Measurements from ENCODE around the gene LONRF3. TPM values are rescaled to one million over a fixed set of nuclear protein-coding genes. Genes with fewer than 3 reads are reported as not detected.
"Not testable (repeated sequence)": the region's sequence is repeated elsewhere in the genome, so short reads cannot be mapped to it uniquely, and the experiment has no call there.

Gene LONRF3
- polyA plus RNA-seq, 1 donor (not counting 4 experiments of a cell fraction or from before 2014, with no cell fraction given): not detected

GRCh38 chrX:119017077-119017476 lies 42.7 kb downstream of the LONRF3 start:
- Histone ChIP-seq H3K9me1 (ENCODE audit: control insufficient read depth, extremely low read depth, insufficient read depth, low read length) (no peaks in the 10 kb centered on the region), H3K79me2 (ENCODE audit: control insufficient read depth, insufficient read depth, low read length) (no peaks in the 10 kb centered on the region), H3K4me3 (ENCODE audit: control insufficient read depth in 2 of 3, extremely low read depth in 1 of 3, insufficient read depth in 2 of 3, low read depth in 1 of 3, low read length in 3 of 3) (no peak overlapping the region), H3K27me3 (ENCODE audit: control insufficient read depth, extremely low read depth, insufficient read depth, low read length) (no peaks in the 10 kb centered on the region), H2AFZ (ENCODE audit: control insufficient read depth, low read length) (no peak overlapping the region), H4K20me1 (ENCODE audit: control insufficient read depth, extremely low read depth, insufficient read depth, low read length) (no peaks in the 10 kb centered on the region), H3K27ac (ENCODE audit: control insufficient read depth, insufficient read depth, low read length) (no peak overlapping the region), H3K36me3 (ENCODE audit: control insufficient read depth in 2 of 2, extremely low read depth in 1 of 2, insufficient read depth in 2 of 2, low read length in 2 of 2) (no peaks in the 10 kb centered on the region), H3K4me1 (ENCODE audit: control insufficient read depth, extremely low read depth, insufficient read depth, low read length) (peaks cover 9% of the 10 kb centered on the region), H3K4me2 (ENCODE audit: control insufficient read depth, extremely low read depth, insufficient read depth, low read depth, low read length) (no peak overlapping the region), H3K9me3 (ENCODE audit: control insufficient read depth, low read depth, low read length) (peaks cover 2% of the 10 kb centered on the region), H3K9ac (ENCODE audit: control insufficient read depth, extremely low read depth, insufficient read depth, low read length) (no peak overlapping the region)
- no peak for TF ChIP-seq EZH2 (IDR thresholded peaks at IDR 0.05; ENCODE audit: low read length)
- TF ChIP-seq, protein P1, sequence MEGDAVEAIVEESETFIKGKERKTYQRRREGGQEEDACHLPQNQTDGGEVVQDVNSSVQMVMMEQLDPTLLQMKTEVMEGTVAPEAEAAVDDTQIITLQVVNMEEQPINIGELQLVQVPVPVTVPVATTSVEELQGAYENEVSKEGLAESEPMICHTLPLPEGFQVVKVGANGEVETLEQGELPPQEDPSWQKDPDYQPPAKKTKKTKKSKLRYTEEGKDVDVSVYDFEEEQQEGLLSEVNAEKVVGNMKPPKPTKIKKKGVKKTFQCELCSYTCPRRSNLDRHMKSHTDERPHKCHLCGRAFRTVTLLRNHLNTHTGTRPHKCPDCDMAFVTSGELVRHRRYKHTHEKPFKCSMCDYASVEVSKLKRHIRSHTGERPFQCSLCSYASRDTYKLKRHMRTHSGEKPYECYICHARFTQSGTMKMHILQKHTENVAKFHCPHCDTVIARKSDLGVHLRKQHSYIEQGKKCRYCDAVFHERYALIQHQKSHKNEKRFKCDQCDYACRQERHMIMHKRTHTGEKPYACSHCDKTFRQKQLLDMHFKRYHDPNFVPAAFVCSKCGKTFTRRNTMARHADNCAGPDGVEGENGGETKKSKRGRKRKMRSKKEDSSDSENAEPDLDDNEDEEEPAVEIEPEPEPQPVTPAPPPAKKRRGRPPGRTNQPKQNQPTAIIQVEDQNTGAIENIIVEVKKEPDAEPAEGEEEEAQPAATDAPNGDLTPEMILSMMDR (optimal IDR thresholded peaks at IDR 0.05 in 1 of 3, IDR thresholded peaks at IDR 0.05 in 1 of 3, conservative IDR thresholded peaks at IDR 0.05 in 1 of 3; ENCODE audit: extremely low read depth in 1 of 3, insufficient read depth in 2 of 3, low read length in 3 of 3): no peak
- DNase-seq (ENCODE audit: low read depth, low spot score) (no peak), FAIRE-seq (no peak)
- dilution Hi-C loops (cut with MboI; ENCODE audit: extremely low pct_ligation_motif_present, low sequenced_read_pairs): no loop called here

- Histone ChIP-seq H3K4me2 (ENCODE audit: control insufficient read depth, extremely low read depth, insufficient read depth, low read depth, low read length) (no peak overlapping the region), H3K27me3 (ENCODE audit: control insufficient read depth, extremely low read depth, insufficient read depth, low read length) (no peaks in the 10 kb centered on the region), H3K9me3 (ENCODE audit: control insufficient read depth, low read depth, low read length) (no peaks in the 10 kb centered on the region), H3K27ac (ENCODE audit: control insufficient read depth, insufficient read depth, low read length) (no peak overlapping the region), H3K36me3 (ENCODE audit: control insufficient read depth in 2 of 2, extremely low read depth in 1 of 2, insufficient read depth in 2 of 2, low read length in 2 of 2) (no peaks in the 10 kb centered on the region), H4K20me1 (ENCODE audit: control insufficient read depth, extremely low read depth, insufficient read depth, low read length) (no peaks in the 10 kb centered on the region), H3K4me1 (ENCODE audit: control insufficient read depth, extremely low read depth, insufficient read depth, low read length) (no peaks in the 10 kb centered on the region), H3K79me2 (ENCODE audit: control insufficient read depth, insufficient read depth, low read length) (no peaks in the 10 kb centered on the region), H2AFZ (ENCODE audit: control insufficient read depth, low read length) (no peak overlapping the region), H3K9me1 (ENCODE audit: control insufficient read depth, extremely low read depth, insufficient read depth, low read length) (no peaks in the 10 kb centered on the region), H3K4me3 (ENCODE audit: control insufficient read depth in 2 of 3, extremely low read depth in 1 of 3, insufficient read depth in 2 of 3, low read depth in 1 of 3, low read length in 3 of 3) (no peak overlapping the region), H3K9ac (ENCODE audit: control insufficient read depth, extremely low read depth, insufficient read depth, low read length) (no peak overlapping the region)
- no peak for DNase-seq (ENCODE audit: low read depth, low spot score)
- dilution Hi-C loops (cut with MboI; ENCODE audit: extremely low pct_ligation_motif_present, low sequenced_read_pairs): no loop called here
- TF ChIP-seq, protein P1 (optimal IDR thresholded peaks at IDR 0.05 in 1 of 3, IDR thresholded peaks at IDR 0.05 in 1 of 3, conservative IDR thresholded peaks at IDR 0.05 in 1 of 3; ENCODE audit: extremely low read depth in 1 of 3, insufficient read depth in 2 of 3, low read length in 3 of 3): no peak
- TF ChIP-seq EZH2 (IDR thresholded peaks at IDR 0.05; ENCODE audit: low read length): no peak
- FAIRE-seq: no peak
These were observed 51.5 kb downstream of the LONRF3 start for GRCh38 chrX:119025900-119026299.

- H3K9ac ChIP-seq (ENCODE audit: control insufficient read depth, extremely low read depth, insufficient read depth, low read length); H3K27me3 ChIP-seq (ENCODE audit: control insufficient read depth, extremely low read depth, insufficient read depth, low read length); FAIRE-seq; DNase-seq (ENCODE audit: low read depth, low spot score); H3K4me1 ChIP-seq (ENCODE audit: control insufficient read depth, extremely low read depth, insufficient read depth, low read length); H2AFZ ChIP-seq (ENCODE audit: control insufficient read depth, low read length); H3K79me2 ChIP-seq (ENCODE audit: control insufficient read depth, insufficient read depth, low read length); H3K27ac ChIP-seq (ENCODE audit: control insufficient read depth, insufficient read depth, low read length); H3K9me1 ChIP-seq (ENCODE audit: control insufficient read depth, extremely low read depth, insufficient read depth, low read length); H3K9me3 ChIP-seq (ENCODE audit: control insufficient read depth, low read depth, low read length); H3K4me2 ChIP-seq (ENCODE audit: control insufficient read depth, extremely low read depth, insufficient read depth, low read depth, low read length); H4K20me1 ChIP-seq (ENCODE audit: control insufficient read depth, extremely low read depth, insufficient read depth, low read length); H3K4me3 ChIP-seq (ENCODE audit: control insufficient read depth in 2 of 3, extremely low read depth in 1 of 3, insufficient read depth in 2 of 3, low read depth in 1 of 3, low read length in 3 of 3); H3K36me3 ChIP-seq (ENCODE audit: control insufficient read depth in 2 of 2, extremely low read depth in 1 of 2, insufficient read depth in 2 of 2, low read length in 2 of 2); dilution Hi-C loops (cut with MboI; ENCODE audit: extremely low pct_ligation_motif_present, low sequenced_read_pairs): not testable (repeated sequence)
These were observed 51.9 kb downstream of the LONRF3 start for GRCh38 chrX:119026344-119026743.

GRCh38 chrX:119027960-119028732 lies 53.7 kb downstream of the LONRF3 start:
- not testable (repeated sequence) for FAIRE-seq; DNase-seq (ENCODE audit: low read depth, low spot score)

More at GRCh38 chrX:119027960-119028732, 53.7 kb downstream of the LONRF3 start:
- H2AFZ ChIP-seq (ENCODE audit: control insufficient read depth, low read length); H3K4me2 ChIP-seq (ENCODE audit: control insufficient read depth, extremely low read depth, insufficient read depth, low read depth, low read length); H3K9me3 ChIP-seq (ENCODE audit: control insufficient read depth, low read depth, low read length); H3K9me1 ChIP-seq (ENCODE audit: control insufficient read depth, extremely low read depth, insufficient read depth, low read length); H3K27ac ChIP-seq (ENCODE audit: control insufficient read depth, insufficient read depth, low read length); H3K27me3 ChIP-seq (ENCODE audit: control insufficient read depth, extremely low read depth, insufficient read depth, low read length); H3K36me3 ChIP-seq (ENCODE audit: control insufficient read depth in 2 of 2, extremely low read depth in 1 of 2, insufficient read depth in 2 of 2, low read length in 2 of 2); H3K4me3 ChIP-seq (ENCODE audit: control insufficient read depth in 2 of 3, extremely low read depth in 1 of 3, insufficient read depth in 2 of 3, low read depth in 1 of 3, low read length in 3 of 3); H3K4me1 ChIP-seq (ENCODE audit: control insufficient read depth, extremely low read depth, insufficient read depth, low read length); H3K79me2 ChIP-seq (ENCODE audit: control insufficient read depth, insufficient read depth, low read length); H4K20me1 ChIP-seq (ENCODE audit: control insufficient read depth, extremely low read depth, insufficient read depth, low read length); H3K9ac ChIP-seq (ENCODE audit: control insufficient read depth, extremely low read depth, insufficient read depth, low read length); dilution Hi-C loops (cut with MboI; ENCODE audit: extremely low pct_ligation_motif_present, low sequenced_read_pairs): not testable (repeated sequence)
